ENCODE data around the gene UPB1.

The UPB1 gene

DNA sequence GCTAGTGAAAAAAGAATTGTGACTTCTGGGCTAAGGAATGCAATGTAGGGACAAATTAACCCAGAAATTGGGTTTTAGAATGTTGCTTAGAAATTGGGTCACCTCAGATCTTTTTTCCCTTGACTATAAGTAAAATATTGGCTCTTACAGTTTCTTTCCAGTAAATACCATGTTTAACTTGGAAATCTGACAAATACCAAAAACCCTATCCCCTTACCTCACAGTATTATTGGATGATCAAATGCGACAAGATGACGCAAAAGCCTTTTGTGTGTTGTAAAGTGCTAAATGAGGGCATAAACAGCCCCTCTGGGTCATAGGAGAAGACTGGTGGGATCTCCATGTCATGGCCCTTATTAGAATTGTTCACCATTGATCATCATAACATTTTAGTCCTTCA lies 6.1 kb upstream of the UPB1 start:
- TF ChIP-seq TCF12 (IDR thresholded peaks at IDR 0.05; ENCODE audit: low read depth) (no peak), MAX (IDR thresholded peaks at IDR 0.05) (no peak), FOXM1 (IDR thresholded peaks at IDR 0.05; ENCODE audit: borderline replicate concordance, low read depth) (no peak), RAD21 (IDR thresholded peaks at IDR 0.05; ENCODE audit: low read depth) (no peak), EP300 (IDR thresholded peaks at IDR 0.05; ENCODE audit: borderline replicate concordance) (no peak), CREB1 (IDR thresholded peaks at IDR 0.05; ENCODE audit: low read depth) (no peak), NFIC (IDR thresholded peaks at IDR 0.05) (no peak), YY1 (IDR thresholded peaks at IDR 0.05; ENCODE audit: low read depth) (no peak), TEAD4 (IDR thresholded peaks at IDR 0.05) (no peak), ZBTB7A (IDR thresholded peaks at IDR 0.05; ENCODE audit: low read depth) (no peak), TAF1 (IDR thresholded peaks at IDR 0.05; ENCODE audit: low read depth) (no peak), CEBPB (IDR thresholded peaks at IDR 0.05) (no peak), EGR1 (IDR thresholded peaks at IDR 0.05) (no peak)
- TF ChIP-seq, protein P1, sequence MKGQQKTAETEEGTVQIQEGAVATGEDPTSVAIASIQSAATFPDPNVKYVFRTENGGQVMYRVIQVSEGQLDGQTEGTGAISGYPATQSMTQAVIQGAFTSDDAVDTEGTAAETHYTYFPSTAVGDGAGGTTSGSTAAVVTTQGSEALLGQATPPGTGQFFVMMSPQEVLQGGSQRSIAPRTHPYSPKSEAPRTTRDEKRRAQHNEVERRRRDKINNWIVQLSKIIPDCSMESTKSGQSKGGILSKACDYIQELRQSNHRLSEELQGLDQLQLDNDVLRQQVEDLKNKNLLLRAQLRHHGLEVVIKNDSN (IDR thresholded peaks at IDR 0.05), result no peak
- TF ChIP-seq, protein P2, sequence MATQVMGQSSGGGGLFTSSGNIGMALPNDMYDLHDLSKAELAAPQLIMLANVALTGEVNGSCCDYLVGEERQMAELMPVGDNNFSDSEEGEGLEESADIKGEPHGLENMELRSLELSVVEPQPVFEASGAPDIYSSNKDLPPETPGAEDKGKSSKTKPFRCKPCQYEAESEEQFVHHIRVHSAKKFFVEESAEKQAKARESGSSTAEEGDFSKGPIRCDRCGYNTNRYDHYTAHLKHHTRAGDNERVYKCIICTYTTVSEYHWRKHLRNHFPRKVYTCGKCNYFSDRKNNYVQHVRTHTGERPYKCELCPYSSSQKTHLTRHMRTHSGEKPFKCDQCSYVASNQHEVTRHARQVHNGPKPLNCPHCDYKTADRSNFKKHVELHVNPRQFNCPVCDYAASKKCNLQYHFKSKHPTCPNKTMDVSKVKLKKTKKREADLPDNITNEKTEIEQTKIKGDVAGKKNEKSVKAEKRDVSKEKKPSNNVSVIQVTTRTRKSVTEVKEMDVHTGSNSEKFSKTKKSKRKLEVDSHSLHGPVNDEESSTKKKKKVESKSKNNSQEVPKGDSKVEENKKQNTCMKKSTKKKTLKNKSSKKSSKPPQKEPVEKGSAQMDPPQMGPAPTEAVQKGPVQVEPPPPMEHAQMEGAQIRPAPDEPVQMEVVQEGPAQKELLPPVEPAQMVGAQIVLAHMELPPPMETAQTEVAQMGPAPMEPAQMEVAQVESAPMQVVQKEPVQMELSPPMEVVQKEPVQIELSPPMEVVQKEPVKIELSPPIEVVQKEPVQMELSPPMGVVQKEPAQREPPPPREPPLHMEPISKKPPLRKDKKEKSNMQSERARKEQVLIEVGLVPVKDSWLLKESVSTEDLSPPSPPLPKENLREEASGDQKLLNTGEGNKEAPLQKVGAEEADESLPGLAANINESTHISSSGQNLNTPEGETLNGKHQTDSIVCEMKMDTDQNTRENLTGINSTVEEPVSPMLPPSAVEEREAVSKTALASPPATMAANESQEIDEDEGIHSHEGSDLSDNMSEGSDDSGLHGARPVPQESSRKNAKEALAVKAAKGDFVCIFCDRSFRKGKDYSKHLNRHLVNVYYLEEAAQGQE (IDR thresholded peaks at IDR 0.05; ENCODE audit: low read depth), result no peak

GRCh38 chr22:24492391-24492790 lies 2.7 kb upstream of the UPB1 start:
- TF ChIP-seq TAF1 (IDR thresholded peaks at IDR 0.05; ENCODE audit: low read depth) (no peak), NFIC (IDR thresholded peaks at IDR 0.05) (no peak), RAD21 (IDR thresholded peaks at IDR 0.05; ENCODE audit: low read depth) (no peak), EP300 (IDR thresholded peaks at IDR 0.05; ENCODE audit: borderline replicate concordance) (no peak)

GRCh38 chr22:24494167-24494527 lies 985 bp upstream of the UPB1 start:
- no peak for TF ChIP-seq EP300 (IDR thresholded peaks at IDR 0.05; ENCODE audit: borderline replicate concordance)
- no peak for TF ChIP-seq ZBTB7A (IDR thresholded peaks at IDR 0.05; ENCODE audit: low read depth)
- no peak for TF ChIP-seq CREB1 (IDR thresholded peaks at IDR 0.05; ENCODE audit: low read depth)
- TF ChIP-seq TAF1 (IDR thresholded peaks at IDR 0.05; ENCODE audit: low read depth), result no peak
- TF ChIP-seq YY1 (IDR thresholded peaks at IDR 0.05; ENCODE audit: low read depth), result no peak
- no peak for TF ChIP-seq CEBPB (IDR thresholded peaks at IDR 0.05)
- no peak for TF ChIP-seq TEAD4 (IDR thresholded peaks at IDR 0.05)
- TF ChIP-seq EGR1 (IDR thresholded peaks at IDR 0.05), result no peak
- TF ChIP-seq, protein P2 (IDR thresholded peaks at IDR 0.05; ENCODE audit: low read depth), result no peak
- no peak for TF ChIP-seq FOXM1 (IDR thresholded peaks at IDR 0.05; ENCODE audit: borderline replicate concordance, low read depth)
- TF ChIP-seq NFIC (IDR thresholded peaks at IDR 0.05), result no peak

GRCh38 chr22:24495365-24495675 lies 188 bp downstream of the UPB1 start:
- TF ChIP-seq EP300 (IDR thresholded peaks at IDR 0.05; ENCODE audit: borderline replicate concordance) (no peak), ZBTB7A (IDR thresholded peaks at IDR 0.05; ENCODE audit: low read depth) (no peak), YY1 (IDR thresholded peaks at IDR 0.05; ENCODE audit: low read depth) (no peak), FOXM1 (IDR thresholded peaks at IDR 0.05; ENCODE audit: borderline replicate concordance, low read depth) (no peak), CEBPB (IDR thresholded peaks at IDR 0.05) (no peak), TEAD4 (IDR thresholded peaks at IDR 0.05) (no peak), CREB1 (IDR thresholded peaks at IDR 0.05; ENCODE audit: low read depth) (no peak), EGR1 (IDR thresholded peaks at IDR 0.05) (no peak), NFIC (IDR thresholded peaks at IDR 0.05) (no peak), MAX (IDR thresholded peaks at IDR 0.05) (no peak), TAF1 (IDR thresholded peaks at IDR 0.05; ENCODE audit: low read depth) (no peak)
- TF ChIP-seq, protein P2 (IDR thresholded peaks at IDR 0.05; ENCODE audit: low read depth), result no peak

DNA sequence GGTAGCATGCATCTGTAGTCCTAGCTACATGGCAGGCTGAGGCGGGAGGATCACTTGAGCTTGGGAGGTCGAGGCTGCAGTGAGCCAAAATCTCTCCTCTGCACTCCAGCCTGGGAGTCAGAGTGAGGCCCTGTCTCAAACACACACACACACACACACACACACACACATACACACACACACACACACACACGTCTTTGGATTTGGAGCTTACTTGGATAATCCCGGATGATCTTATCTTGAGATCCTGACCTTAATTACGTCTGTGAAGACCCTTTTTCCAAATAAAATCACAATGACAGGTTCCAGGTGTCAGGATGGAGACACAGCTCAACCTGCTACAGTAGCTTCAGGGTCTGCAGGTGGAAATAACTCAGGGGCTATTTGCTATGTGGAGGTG lies 1.1 kb downstream of the UPB1 start:
- TF ChIP-seq, protein P2 (IDR thresholded peaks at IDR 0.05; ENCODE audit: low read depth), result no peak
- no peak for TF ChIP-seq FOXM1 (IDR thresholded peaks at IDR 0.05; ENCODE audit: borderline replicate concordance, low read depth)
- TF ChIP-seq TCF12 (IDR thresholded peaks at IDR 0.05; ENCODE audit: low read depth), result no peak
- no peak for TF ChIP-seq MAX (IDR thresholded peaks at IDR 0.05)
- TF ChIP-seq CREB1 (IDR thresholded peaks at IDR 0.05; ENCODE audit: low read depth), result no peak
- no peak for TF ChIP-seq TAF1 (IDR thresholded peaks at IDR 0.05; ENCODE audit: low read depth)
- TF ChIP-seq EGR1 (IDR thresholded peaks at IDR 0.05), result no peak
- no peak for TF ChIP-seq YY1 (IDR thresholded peaks at IDR 0.05; ENCODE audit: low read depth)
- TF ChIP-seq TEAD4 (IDR thresholded peaks at IDR 0.05), result no peak
- no peak for TF ChIP-seq NFIC (IDR thresholded peaks at IDR 0.05)
- TF ChIP-seq, protein P1 (IDR thresholded peaks at IDR 0.05), result no peak
- TF ChIP-seq EP300 (IDR thresholded peaks at IDR 0.05; ENCODE audit: borderline replicate concordance), result no peak
- TF ChIP-seq ZBTB7A (IDR thresholded peaks at IDR 0.05; ENCODE audit: low read depth), result no peak

Measured in Ishikawa (cell line).